Osteocyte (in vitro differentiated cells): Measurements from ENCODE around the gene NKRF. TPM values are rescaled to one million over a fixed set of nuclear protein-coding genes. Genes with fewer than 3 reads are reported as not detected.

Experiments
- DNase-seq: peaks from one replicate; pipeline ENCODE4 v3.0.0; 2021; ENCODE audit warnings: mixed read lengths; ENCODE audit not compliant: unreplicated experiment; ENCODE audit errors: extremely low spot score
- H3K27ac Mint-ChIP-seq: one replicate; pipeline ENCODE4 v1.8.0; 2021; ENCODE audit warnings: mild to moderate bottlenecking, mixed read lengths; ENCODE audit not compliant: unreplicated experiment
- H3K27me3 Mint-ChIP-seq: one replicate; pipeline ENCODE4 v1.8.0; 2021; ENCODE audit warnings: mixed read lengths; ENCODE audit not compliant: unreplicated experiment
- H3K36me3 Mint-ChIP-seq: one replicate; pipeline ENCODE4 v1.8.0; 2021; ENCODE audit warnings: mixed read lengths; ENCODE audit not compliant: unreplicated experiment
- H3K4me1 Mint-ChIP-seq: one replicate; pipeline ENCODE4 v1.8.0; 2021; ENCODE audit warnings: mixed read lengths; ENCODE audit not compliant: unreplicated experiment
- H3K4me3 Mint-ChIP-seq: one replicate; pipeline ENCODE4 v1.8.0; 2021; ENCODE audit warnings: mild to moderate bottlenecking, moderate library complexity, mixed read lengths; ENCODE audit not compliant: unreplicated experiment
- H3K9me3 Mint-ChIP-seq: one replicate; pipeline ENCODE4 v1.8.0; 2021; ENCODE audit warnings: mixed read lengths; ENCODE audit not compliant: unreplicated experiment
- total RNA-seq: library from RNA; stranded (reverse); gene quantifications from 2 replicates; pipeline ENCODE4 v1.2.1, GENCODE V29; 2021
- TF ChIP-seq, protein P1 (sequence below): fragments of 200-600 bp; sonication (generic); IDR thresholded peaks from 2 replicates; pipeline ENCODE4 v1.5.0; 2021; ENCODE audit warnings: antibody characterized with exemption, mild to moderate bottlenecking, moderate library complexity

NKRF gene
- total RNA-seq, 1 donor from 2014 or later = 10.6 TPM

DNA sequence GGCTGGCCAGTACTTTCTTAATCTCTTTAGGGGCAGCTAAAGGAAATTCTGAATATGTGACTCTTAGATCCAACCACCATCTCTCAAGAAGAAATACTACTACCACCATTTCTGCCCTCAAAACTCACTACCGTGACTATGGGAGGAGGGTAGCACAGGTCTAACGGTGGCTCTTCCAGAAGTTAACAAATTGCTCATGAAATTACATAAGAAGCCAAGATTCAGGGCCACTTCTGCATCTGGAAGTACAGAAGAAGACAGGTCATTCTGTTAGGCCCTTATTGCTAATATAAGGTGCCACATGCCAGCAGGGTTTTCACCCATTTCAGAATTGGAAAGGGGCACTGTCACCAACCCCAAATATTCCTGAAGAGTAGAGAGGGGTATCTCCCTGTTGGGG lies 19.6 kb upstream of the NKRF start:
- Mint-ChIP-seq H3K4me1 (peaks cover 16% of the 10 kb centered on the region), H3K27ac (no peak overlapping the region), H3K36me3 (peaks cover 10% of the 10 kb centered on the region), H3K4me3 (no peak overlapping the region), H3K27me3 (no peaks in the 10 kb centered on the region), H3K9me3 (no peaks in the 10 kb centered on the region)
- DNase-seq = no peak
- TF ChIP-seq, protein P1, sequence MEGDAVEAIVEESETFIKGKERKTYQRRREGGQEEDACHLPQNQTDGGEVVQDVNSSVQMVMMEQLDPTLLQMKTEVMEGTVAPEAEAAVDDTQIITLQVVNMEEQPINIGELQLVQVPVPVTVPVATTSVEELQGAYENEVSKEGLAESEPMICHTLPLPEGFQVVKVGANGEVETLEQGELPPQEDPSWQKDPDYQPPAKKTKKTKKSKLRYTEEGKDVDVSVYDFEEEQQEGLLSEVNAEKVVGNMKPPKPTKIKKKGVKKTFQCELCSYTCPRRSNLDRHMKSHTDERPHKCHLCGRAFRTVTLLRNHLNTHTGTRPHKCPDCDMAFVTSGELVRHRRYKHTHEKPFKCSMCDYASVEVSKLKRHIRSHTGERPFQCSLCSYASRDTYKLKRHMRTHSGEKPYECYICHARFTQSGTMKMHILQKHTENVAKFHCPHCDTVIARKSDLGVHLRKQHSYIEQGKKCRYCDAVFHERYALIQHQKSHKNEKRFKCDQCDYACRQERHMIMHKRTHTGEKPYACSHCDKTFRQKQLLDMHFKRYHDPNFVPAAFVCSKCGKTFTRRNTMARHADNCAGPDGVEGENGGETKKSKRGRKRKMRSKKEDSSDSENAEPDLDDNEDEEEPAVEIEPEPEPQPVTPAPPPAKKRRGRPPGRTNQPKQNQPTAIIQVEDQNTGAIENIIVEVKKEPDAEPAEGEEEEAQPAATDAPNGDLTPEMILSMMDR = no peak

DNA sequence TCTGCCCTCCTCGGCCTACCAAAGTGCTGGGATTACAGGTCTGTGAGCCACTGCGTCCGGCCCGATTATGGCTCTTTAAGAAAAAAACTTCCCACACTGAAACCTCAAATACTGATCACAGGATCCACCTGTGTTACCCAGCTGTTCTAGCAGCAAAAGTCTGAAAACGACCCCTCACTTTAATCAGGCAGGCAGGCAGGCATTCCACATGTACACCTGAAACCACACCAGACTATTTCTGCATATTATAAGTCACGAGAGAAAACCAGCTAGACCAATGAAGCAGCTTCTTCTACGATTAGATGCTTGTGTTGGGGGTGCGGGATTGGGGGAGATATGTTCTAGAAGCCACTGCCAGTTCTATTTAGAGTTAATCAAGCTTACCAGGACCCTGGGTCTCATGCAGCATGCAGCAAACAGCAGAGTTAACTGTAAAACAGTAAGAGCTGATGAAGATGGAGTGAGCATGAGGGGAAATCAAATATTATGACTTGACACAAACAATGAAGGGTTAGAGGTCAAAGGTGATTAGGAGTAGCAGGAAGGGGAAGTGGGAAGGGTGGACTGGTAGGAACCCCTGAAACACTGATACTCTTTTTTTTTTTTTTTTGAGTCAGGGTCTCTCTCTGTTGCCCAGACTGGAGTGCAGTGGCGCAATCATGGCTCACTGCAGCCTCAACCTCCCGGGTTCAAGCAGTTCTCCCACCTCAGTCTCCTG lies 18.9 kb upstream of the NKRF start:
- Mint-ChIP-seq H3K9me3 (no peaks in the 10 kb centered on the region), H3K27me3 (no peaks in the 10 kb centered on the region), H3K4me3 (no peak overlapping the region), H3K27ac (no peak overlapping the region), H3K4me1 (peaks cover 16% of the 10 kb centered on the region), H3K36me3 (peaks cover 10% of the 10 kb centered on the region)
- DNase-seq = no peak
- TF ChIP-seq, protein P1 = no peak

DNA sequence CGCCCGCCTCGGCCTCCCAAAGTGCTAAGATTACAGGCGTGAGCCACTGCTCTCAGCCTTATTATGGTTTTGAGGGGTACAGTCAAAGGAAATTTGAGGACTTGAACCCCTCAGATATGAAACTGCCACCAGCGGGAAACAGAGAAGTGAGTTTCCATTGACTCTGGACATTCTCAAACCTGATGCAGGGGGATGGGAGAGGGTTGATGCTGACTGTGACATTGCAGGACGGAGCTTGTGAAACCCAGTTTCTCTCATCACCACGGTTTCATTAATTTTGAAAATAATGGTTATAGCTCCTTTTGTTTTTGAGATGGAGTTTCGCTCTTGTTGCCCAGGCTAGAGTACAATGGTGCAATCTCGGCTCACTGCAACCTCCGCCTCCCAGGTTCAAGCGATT lies 18.2 kb upstream of the NKRF start:
- H3K27me3 Mint-ChIP-seq = no peaks in the 10 kb centered on the region
- DNase-seq = no peak
- H3K36me3 Mint-ChIP-seq = peaks cover 9% of the 10 kb centered on the region

DNA sequence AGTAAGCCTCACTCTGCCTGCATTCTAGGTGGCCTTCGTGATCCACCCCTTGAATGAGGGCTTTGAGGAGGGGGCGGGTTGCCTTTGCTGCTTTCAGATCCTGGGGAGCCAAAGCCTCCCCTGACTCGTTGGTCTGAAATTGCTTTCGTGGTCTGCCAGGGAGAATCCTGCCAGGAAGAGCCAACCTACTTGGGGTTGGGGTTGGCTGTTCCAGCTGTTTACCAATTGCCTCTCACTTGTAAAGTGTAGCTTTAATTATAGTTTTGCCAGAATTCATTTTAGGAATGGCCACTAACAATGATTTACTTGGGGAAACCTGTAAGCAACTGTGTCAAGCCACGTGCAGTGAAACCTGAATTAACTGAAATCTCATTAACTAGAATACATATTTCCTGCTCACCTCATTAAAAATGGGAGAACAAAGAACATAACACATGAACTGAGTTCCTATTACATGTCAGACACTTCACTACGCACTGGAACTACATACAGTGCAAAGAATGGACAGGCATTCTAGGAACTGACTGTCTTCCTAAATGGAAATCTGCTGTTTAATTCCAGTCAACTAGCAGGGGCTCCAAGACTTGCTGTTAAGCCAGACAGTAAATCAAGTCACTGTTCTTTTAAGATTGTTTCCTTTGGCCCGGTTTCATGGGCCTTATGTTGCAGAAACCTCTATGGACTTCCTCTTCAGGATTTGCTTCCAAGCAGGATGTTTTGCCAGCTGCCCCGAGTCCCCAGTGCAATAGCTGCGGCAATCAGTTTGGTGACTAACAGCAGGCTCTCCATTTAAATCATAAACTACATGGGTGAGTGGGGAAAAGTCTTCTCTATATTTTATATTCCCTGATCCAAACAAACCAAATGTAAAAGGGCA lies 16.4 kb upstream of the NKRF start:
- TF ChIP-seq, protein P1 = no peak

More for the DNA sequence above, 18.2 kb upstream of the NKRF start:
- TF ChIP-seq, protein P1 = no peak
- no peaks in the 10 kb centered on the region for H3K9me3 Mint-ChIP-seq
- H3K27ac Mint-ChIP-seq = peak overlapping the region; percentile 18
- H3K4me3 Mint-ChIP-seq = no peak overlapping the region
- H3K4me1 Mint-ChIP-seq = peaks cover 21% of the 10 kb centered on the region

DNA sequence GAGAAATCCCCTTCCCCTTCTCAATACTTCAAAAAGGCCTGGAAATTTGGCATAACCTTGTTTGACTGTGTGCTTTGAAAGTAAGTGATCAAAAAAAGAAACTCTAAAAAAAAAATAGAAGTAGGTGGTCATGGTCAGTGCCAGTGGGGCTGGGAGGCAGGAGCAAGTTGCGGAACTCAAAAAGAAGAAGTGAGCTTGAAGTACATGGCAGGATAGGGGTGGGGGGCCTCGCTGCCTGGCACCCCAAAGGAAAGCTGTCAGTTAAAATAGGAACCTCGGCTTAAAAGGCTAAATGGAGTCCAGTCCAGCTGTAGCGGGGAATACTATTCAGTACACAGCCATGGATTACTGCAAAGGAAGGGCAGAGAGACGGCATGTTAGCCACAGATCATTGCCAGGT lies 12.2 kb upstream of the NKRF start:
- Mint-ChIP-seq H3K36me3 (peaks cover 3% of the 10 kb centered on the region), H3K4me3 (no peak overlapping the region), H3K27me3 (no peaks in the 10 kb centered on the region), H3K27ac (no peak overlapping the region), H3K9me3 (peaks cover 5% of the 10 kb centered on the region), H3K4me1 (peaks cover 22% of the 10 kb centered on the region)
- DNase-seq = no peak
- TF ChIP-seq, protein P1 = no peak

More for the DNA sequence above, 16.4 kb upstream of the NKRF start:
- Mint-ChIP-seq H3K27ac (peak overlapping the region; percentile 57), H3K9me3 (no peaks in the 10 kb centered on the region), H3K36me3 (peaks cover 3% of the 10 kb centered on the region), H3K4me3 (no peak overlapping the region), H3K27me3 (no peaks in the 10 kb centered on the region), H3K4me1 (peaks cover 22% of the 10 kb centered on the region)
- no peak for DNase-seq
